Transverse colon (tissue), 3 donors: ENCODE results near the gene CCDC200.

Experiments used
- CTCF ChIP-seq, 5 experiments: fragments of 200-600 bp in 3 of 5; fragments of 450-650 bp in 2 of 5; sonication (generic) in 3 of 5; IDR thresholded peaks; 1 replicate in 2 of 5; 2 replicates in 3 of 5; pipeline ENCODE4 v1.5.1; 2016 to 2017; ENCODE audit warnings: antibody characterized with exemption in 5 of 5, inconsistent platforms in 3 of 5, mild to moderate bottlenecking in 2 of 5, moderate library complexity in 1 of 5
- POLR2A ChIP-seq: fragments of 450-650 bp; IDR thresholded peaks from one replicate; pipeline ENCODE4 v1.6.1; 2016; ENCODE audit warnings: antibody characterized with exemption, mild to moderate bottlenecking, moderate library complexity

- no peak for TF ChIP-seq CTCF (IDR thresholded peaks at IDR 0.05)
- no peak for TF ChIP-seq POLR2A
Measured at GRCh38 chr17:43220511-43221125, 7.8 kb downstream of the CCDC200 start.
